ENCODE data around the gene THBS1. TPM values are rescaled to one million over a fixed set of nuclear protein-coding genes. Genes with fewer than 3 reads are reported as not detected.

THBS1 gene
- total and polyA plus RNA-seq, 2 donors from 2014 or later = 26.4 to 377 TPM

DNA sequence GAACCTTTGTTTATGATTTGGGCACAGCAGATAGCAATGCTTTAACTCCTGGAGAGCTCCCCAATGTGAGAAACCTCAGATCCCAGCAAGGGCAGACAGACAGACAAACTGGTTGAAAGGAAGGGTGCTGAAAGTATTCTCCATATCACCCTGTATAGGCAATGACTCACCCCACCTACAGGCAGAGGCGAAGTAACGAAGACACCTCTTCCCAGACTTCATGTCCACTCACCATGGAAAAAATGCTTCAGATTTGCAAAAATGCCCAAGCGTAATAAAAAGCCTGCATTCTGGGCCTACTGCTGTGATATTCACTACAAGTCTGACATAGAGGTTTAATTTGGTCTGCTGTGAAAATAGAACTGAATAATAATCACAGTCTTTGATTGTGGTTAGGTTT lies 50.5 kb downstream of the THBS1 start:
- intact Hi-C loops (cut with DNase I) = no loop called here
- no peaks in the 10 kb centered on the region for H3K36me3 ChIP-seq (ENCODE audit: control insufficient read depth in 2 of 3, insufficient read depth in 3 of 3, low read length in 3 of 3)
- H3K4me3 ChIP-seq (ENCODE audit: low read length in 3 of 3) = no peak overlapping the region
- FAIRE-seq (no peak), DNase-seq (no peak)
- TF ChIP-seq, protein P1, sequence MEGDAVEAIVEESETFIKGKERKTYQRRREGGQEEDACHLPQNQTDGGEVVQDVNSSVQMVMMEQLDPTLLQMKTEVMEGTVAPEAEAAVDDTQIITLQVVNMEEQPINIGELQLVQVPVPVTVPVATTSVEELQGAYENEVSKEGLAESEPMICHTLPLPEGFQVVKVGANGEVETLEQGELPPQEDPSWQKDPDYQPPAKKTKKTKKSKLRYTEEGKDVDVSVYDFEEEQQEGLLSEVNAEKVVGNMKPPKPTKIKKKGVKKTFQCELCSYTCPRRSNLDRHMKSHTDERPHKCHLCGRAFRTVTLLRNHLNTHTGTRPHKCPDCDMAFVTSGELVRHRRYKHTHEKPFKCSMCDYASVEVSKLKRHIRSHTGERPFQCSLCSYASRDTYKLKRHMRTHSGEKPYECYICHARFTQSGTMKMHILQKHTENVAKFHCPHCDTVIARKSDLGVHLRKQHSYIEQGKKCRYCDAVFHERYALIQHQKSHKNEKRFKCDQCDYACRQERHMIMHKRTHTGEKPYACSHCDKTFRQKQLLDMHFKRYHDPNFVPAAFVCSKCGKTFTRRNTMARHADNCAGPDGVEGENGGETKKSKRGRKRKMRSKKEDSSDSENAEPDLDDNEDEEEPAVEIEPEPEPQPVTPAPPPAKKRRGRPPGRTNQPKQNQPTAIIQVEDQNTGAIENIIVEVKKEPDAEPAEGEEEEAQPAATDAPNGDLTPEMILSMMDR (IDR thresholded peaks at IDR 0.05; ENCODE audit: borderline replicate concordance, extremely low read depth, insufficient read depth) = no peak
- H3K9ac ChIP-seq (ENCODE audit: low read length in 3 of 3) = no peak overlapping the region
- H3K4me1 ChIP-seq (ENCODE audit: control insufficient read depth in 2 of 3, insufficient read depth in 2 of 3, low read depth in 1 of 3, low read length in 3 of 3) = peaks cover 0 to 15% (median 13%) of the 10 kb centered on the region in 3 donors
- no peaks in the 10 kb centered on the region for H3K9me3 ChIP-seq (ENCODE audit: control insufficient read depth in 2 of 3, insufficient read depth in 1 of 3, low read length in 3 of 3)
- H3K27me3 ChIP-seq (ENCODE audit: control insufficient read depth, insufficient read depth, low read length) = no peaks in the 10 kb centered on the region
- H3K27ac ChIP-seq (ENCODE audit: low read depth in 2 of 2, low read length in 2 of 2) = no peak overlapping the region

DNA sequence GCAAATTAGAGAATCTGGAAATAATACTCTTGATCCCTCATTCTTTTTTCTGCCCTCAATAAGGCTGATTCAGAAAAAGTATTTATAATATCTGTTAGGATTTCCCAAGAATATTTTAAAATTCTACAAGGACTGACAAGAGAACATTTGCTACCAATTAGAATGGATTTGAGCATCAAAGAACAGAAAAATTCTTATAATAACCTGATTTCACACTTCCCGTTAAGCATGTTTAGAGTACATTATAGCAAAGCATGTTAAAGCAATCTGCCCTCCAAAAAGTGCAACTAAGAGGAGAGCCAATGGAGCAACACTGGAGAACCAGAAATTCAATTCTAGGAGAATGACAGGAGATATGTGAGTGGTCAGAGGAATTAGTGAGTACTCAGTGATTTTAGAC lies 57.2 kb downstream of the THBS1 start:
- no peak for DNase-seq
- TF ChIP-seq, protein P1 (IDR thresholded peaks at IDR 0.05; ENCODE audit: borderline replicate concordance, extremely low read depth, insufficient read depth) = no peak
- no peak overlapping the region for H3K27ac ChIP-seq (ENCODE audit: low read depth in 2 of 2, low read length in 2 of 2)
- H3K4me3 ChIP-seq (ENCODE audit: low read length in 3 of 3) = no peak overlapping the region
- no peaks in the 10 kb centered on the region for H3K36me3 ChIP-seq (ENCODE audit: control insufficient read depth in 2 of 3, insufficient read depth in 3 of 3, low read length in 3 of 3)
- no peaks in the 10 kb centered on the region for H3K9me3 ChIP-seq (ENCODE audit: control insufficient read depth in 2 of 3, insufficient read depth in 1 of 3, low read length in 3 of 3)
- H3K4me1 ChIP-seq (ENCODE audit: control insufficient read depth in 2 of 3, insufficient read depth in 2 of 3, low read depth in 1 of 3, low read length in 3 of 3) = peaks cover 0 to 3% (median 0%) of the 10 kb centered on the region in 3 donors
- intact Hi-C loops (cut with DNase I) = no loop called here
- no peaks in the 10 kb centered on the region for H3K27me3 ChIP-seq (ENCODE audit: control insufficient read depth, insufficient read depth, low read length)
- no peak overlapping the region for H3K9ac ChIP-seq (ENCODE audit: low read length in 3 of 3)
- no peak for FAIRE-seq

DNA sequence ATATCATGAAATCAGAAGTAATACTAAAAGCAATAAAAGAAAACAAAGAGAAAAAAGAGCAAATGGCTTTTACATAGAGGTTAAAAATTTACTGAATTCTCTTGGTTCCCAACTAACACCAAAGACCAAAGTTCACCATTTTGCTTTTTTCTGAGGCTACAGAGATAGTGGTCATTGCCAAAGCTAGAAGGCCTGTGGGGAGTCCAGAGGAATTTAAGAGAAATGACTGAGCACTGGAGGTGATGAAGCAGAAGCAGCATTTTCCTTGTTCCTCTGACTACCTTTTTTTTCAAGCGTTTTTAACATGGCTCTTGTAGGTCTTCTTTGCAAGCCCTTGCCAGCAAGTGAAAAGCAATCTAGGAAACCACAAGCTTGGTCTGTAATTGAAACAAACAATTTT lies 58.2 kb downstream of the THBS1 start:
- no peaks in the 10 kb centered on the region for H3K36me3 ChIP-seq (ENCODE audit: control insufficient read depth in 2 of 3, insufficient read depth in 3 of 3, low read length in 3 of 3)
- intact Hi-C loops (cut with DNase I) = no loop called here

More for the DNA sequence above, 58.2 kb downstream of the THBS1 start:
- Histone ChIP-seq H3K4me1 (ENCODE audit: control insufficient read depth in 2 of 3, insufficient read depth in 2 of 3, low read depth in 1 of 3, low read length in 3 of 3) (peaks cover 0 to 3% (median 0%) of the 10 kb centered on the region in 3 donors), H3K27ac (ENCODE audit: low read depth in 2 of 2, low read length in 2 of 2) (peak overlapping the region in 1 of 2 donors; percentile 15), H3K9ac (ENCODE audit: low read length in 3 of 3) (no peak overlapping the region), H3K27me3 (ENCODE audit: control insufficient read depth, insufficient read depth, low read length) (no peaks in the 10 kb centered on the region), H3K9me3 (ENCODE audit: control insufficient read depth in 2 of 3, insufficient read depth in 1 of 3, low read length in 3 of 3) (no peaks in the 10 kb centered on the region), H3K4me3 (ENCODE audit: low read length in 3 of 3) (no peak overlapping the region)
- FAIRE-seq (no peak), DNase-seq (no peak)
- TF ChIP-seq, protein P1 (IDR thresholded peaks at IDR 0.05; ENCODE audit: borderline replicate concordance, extremely low read depth, insufficient read depth) = no peak

All from kidney (tissue), 14 donors.